Esophagus muscularis mucosa (tissue), 4 donors: ENCODE data around the gene MTUS2.

ENCODE experiments used
- CTCF ChIP-seq, 3 experiments: fragments of 200-600 bp in 2 of 3; fragments of 450-650 bp in 1 of 3; sonication (generic) in 2 of 3; IDR thresholded peaks; one replicate each; pipeline ENCODE4 v1.5.1; 2017 to 2019; ENCODE audit warnings: antibody characterized with exemption in 3 of 3, mild to moderate bottlenecking in 2 of 3, moderate library complexity in 1 of 3
- EP300 ChIP-seq: sonication (generic); formaldehyde crosslinking; IDR thresholded peaks from one replicate; pipeline ENCODE4 v1.6.1; 2017; ENCODE audit warnings: antibody characterized with exemption
- POLR2A ChIP-seq: fragments of 450-650 bp; IDR thresholded peaks from one replicate; pipeline ENCODE4 v1.6.1; 2017; ENCODE audit warnings: antibody characterized with exemption, moderate library complexity, mild to moderate bottlenecking, low read depth
- POLR2AphosphoS5 ChIP-seq, 2 donors: sonication (generic); formaldehyde crosslinking; IDR thresholded peaks; one replicate each; pipeline ENCODE4 v1.6.1; 2017; ENCODE audit warnings: antibody characterized with exemption in 2 of 2

- TF ChIP-seq CTCF (IDR thresholded peaks at IDR 0.05) (no peak), EP300 (no peak), POLR2A (no peak), POLR2AphosphoS5 (IDR thresholded peaks at IDR 0.05) (no peak)
These were observed 29.3 kb downstream of the MTUS2 start for GRCh38 chr13:28849441-28849840.
